Measurements from ENCODE around the gene CIC. TPM values are rescaled to one million over a fixed set of nuclear protein-coding genes. Genes with fewer than 3 reads are reported as not detected.

Gene CIC
- total and polyA plus RNA-seq, 9 of the 15 experiments (the other 6 are each of a cell fraction or from before 2014, with no cell fraction given): 0.07 to 44.7 (median 8.6) TPM

DNA sequence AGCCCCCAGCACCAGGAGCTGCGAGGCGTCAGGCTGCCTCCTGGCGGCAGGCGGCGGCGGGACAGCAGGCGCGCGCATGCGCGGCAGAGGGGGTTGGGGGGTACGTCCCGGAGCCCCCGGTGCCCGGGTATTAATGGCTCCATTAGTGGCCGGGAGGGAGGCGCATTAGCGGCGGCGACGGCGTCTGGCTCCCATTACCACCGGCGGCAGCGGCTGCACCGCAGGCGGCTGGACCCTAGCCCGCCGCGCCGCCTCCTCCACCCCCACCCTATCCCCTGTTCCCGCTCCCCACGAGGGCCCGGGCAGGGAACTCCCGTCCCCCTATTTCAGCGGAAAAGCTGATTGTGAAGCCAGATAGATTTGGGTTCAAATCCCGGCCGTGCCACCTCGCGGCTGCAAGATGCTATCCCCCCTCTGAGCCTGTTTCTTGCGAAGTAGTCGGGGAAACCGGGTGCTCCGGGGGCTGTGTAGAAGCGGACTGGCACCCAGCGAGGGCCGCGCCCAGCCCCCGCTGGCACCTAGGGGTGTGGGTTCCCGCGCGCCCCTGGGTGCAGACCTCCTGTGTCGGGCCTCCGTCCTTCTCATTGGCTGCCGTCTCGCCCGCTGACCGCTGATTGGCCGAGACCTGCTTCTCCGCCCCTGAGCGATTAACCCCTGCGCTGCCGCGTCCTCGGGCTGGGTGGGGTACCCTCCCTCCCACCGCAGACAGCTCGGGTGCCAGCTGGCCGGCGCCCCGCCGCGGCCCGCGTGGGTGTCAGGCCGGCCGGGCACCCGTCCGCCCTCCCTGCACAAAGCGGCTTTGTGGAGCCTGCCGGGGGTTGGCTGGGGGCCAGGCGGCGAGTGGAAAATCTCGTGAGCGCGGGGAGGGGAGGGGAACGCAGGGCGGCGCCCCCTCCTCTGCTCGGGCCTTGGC is 11.1 kb downstream of the CIC start (continued):
- TF ChIP-seq HNRNPK (IDR thresholded peaks at IDR 0.05; ENCODE audit: low read depth, low read length, poor library complexity, severe bottlenecking) (peak; percentile 95), CEBPG (CRISPR knock-in tag; IDR thresholded peaks at IDR 0.05) (no peak), CEBPG (tag; conservative IDR thresholded peaks at IDR 0.05 in 1 of 2, IDR thresholded peaks at IDR 0.05 in 1 of 2) (no peak), CBX3 (IDR thresholded peaks at IDR 0.05; ENCODE audit: borderline replicate concordance in 1 of 2, low read length in 2 of 2) (no peak), SMC3 (conservative IDR thresholded peaks at IDR 0.05; ENCODE audit: insufficient read depth, low read depth, low read length) (peak; percentile 62), NFYB (IDR thresholded peaks at IDR 0.05; ENCODE audit: extremely low read depth, insufficient read length) (peak; percentile 96), CTBP1 (IDR thresholded peaks at IDR 0.05; ENCODE audit: borderline replicate concordance) (peak; percentile 64; the same call in 1 of the 2 replicates), ZNF830 (CRISPR knock-in tag; IDR thresholded peaks at IDR 0.05) (0 out of 2 replicates have a peak, but pooled peaks have one; percentile 13), ELF2 (CRISPR knock-in tag; IDR thresholded peaks at IDR 0.05) (no peak), RBM25 (IDR thresholded peaks at IDR 0.05; ENCODE audit: low read depth, low read length, severe bottlenecking) (peak; percentile 94), BHLHE40 (IDR thresholded peaks at IDR 0.05; ENCODE audit: low read length) (peak; percentile 77), SMARCA5 (IDR thresholded peaks at IDR 0.05) (no peak), SIN3B (IDR thresholded peaks at IDR 0.05; ENCODE audit: low read depth) (peak; percentile 57; the same call in 1 of the 2 replicates), NR2F6 (CRISPR knock-in tag; IDR thresholded peaks at IDR 0.05) (no peak), NFIC (IDR thresholded peaks at IDR 0.05) (peak; percentile 98), HDAC1 (IDR thresholded peaks at IDR 0.05) (peak in 1 of 2 experiments; percentile 66; a peak in 1 of 4 replicates), ZNF778 (CRISPR knock-in tag; IDR thresholded peaks at IDR 0.05) (no peak), GABPB1 (CRISPR knock-in tag; IDR thresholded peaks at IDR 0.05) (peak; percentile 55; the same call in 1 of the 2 replicates), POLR2G (IDR thresholded peaks at IDR 0.05; ENCODE audit: low read depth, low read length) (peak; percentile 88), CREM (IDR thresholded peaks at IDR 0.05; ENCODE audit: low read depth) (peak; percentile 40; the same call in 1 of the 2 replicates)
- TF ChIP-seq, protein P1, sequence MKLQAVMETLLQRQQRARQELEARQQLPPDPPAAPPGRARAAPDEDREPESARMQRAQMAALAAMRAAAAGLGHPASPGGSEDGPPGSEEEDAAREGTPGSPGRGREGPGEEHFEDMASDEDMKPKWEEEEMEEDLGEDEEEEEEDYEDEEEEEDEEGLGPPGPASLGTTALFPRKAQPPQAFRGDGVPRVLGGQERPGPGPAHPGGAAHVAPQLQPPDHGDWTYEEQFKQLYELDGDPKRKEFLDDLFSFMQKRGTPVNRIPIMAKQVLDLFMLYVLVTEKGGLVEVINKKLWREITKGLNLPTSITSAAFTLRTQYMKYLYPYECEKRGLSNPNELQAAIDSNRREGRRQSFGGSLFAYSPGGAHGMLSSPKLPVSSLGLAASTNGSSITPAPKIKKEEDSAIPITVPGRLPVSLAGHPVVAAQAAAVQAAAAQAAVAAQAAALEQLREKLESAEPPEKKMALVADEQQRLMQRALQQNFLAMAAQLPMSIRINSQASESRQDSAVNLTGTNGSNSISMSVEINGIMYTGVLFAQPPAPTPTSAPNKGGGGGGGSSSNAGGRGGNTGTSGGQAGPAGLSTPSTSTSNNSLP (IDR thresholded peaks at IDR 0.05; ENCODE audit: borderline replicate concordance, low read depth, low read length): no peak
- TF ChIP-seq, protein P2, sequence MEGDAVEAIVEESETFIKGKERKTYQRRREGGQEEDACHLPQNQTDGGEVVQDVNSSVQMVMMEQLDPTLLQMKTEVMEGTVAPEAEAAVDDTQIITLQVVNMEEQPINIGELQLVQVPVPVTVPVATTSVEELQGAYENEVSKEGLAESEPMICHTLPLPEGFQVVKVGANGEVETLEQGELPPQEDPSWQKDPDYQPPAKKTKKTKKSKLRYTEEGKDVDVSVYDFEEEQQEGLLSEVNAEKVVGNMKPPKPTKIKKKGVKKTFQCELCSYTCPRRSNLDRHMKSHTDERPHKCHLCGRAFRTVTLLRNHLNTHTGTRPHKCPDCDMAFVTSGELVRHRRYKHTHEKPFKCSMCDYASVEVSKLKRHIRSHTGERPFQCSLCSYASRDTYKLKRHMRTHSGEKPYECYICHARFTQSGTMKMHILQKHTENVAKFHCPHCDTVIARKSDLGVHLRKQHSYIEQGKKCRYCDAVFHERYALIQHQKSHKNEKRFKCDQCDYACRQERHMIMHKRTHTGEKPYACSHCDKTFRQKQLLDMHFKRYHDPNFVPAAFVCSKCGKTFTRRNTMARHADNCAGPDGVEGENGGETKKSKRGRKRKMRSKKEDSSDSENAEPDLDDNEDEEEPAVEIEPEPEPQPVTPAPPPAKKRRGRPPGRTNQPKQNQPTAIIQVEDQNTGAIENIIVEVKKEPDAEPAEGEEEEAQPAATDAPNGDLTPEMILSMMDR (IDR thresholded peaks at IDR 0.05 in 2 of 3, conservative IDR thresholded peaks at IDR 0.05 in 1 of 3; ENCODE audit: insufficient read depth in 2 of 3, low read depth in 1 of 3, low read length in 3 of 3): peak; percentile 91 to 92 (median 91)
- TF ChIP-seq, protein P3, sequence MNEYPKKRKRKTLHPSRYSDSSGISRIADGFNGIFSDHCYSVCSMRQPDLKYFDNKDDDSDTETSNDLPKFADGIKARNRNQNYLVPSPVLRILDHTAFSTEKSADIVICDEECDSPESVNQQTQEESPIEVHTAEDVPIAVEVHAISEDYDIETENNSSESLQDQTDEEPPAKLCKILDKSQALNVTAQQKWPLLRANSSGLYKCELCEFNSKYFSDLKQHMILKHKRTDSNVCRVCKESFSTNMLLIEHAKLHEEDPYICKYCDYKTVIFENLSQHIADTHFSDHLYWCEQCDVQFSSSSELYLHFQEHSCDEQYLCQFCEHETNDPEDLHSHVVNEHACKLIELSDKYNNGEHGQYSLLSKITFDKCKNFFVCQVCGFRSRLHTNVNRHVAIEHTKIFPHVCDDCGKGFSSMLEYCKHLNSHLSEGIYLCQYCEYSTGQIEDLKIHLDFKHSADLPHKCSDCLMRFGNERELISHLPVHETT (CRISPR knock-in tag; conservative IDR thresholded peaks at IDR 0.05 in 1 of 2, IDR thresholded peaks at IDR 0.05 in 1 of 2): peak in 1 of 2 experiments; percentile 59; a peak in 2 of 4 replicates
